ENCODE data around the gene TNPO1. TPM values are rescaled to one million over a fixed set of nuclear protein-coding genes. Genes with fewer than 3 reads are reported as not detected.

Gene TNPO1
- total and polyA plus RNA-seq, 10 of the 15 experiments (the other 5 are each of a cell fraction or from before 2014, with no cell fraction given), result 18.1 to 123 (median 79.2) TPM

- intact Hi-C loops (cut with micrococcal nuclease; ENCODE audit: unreplicated experiment), result no loop called here
- ChIA-PET CTCF (interaction anchor here (0.8 to 1.3 kb wide), 2 partner anchors 10 to 11 kb away, joined by 3 to 4 read pairs; no protein-coding TSS in a partner anchor), SMC1A (ENCODE audit: uncharacterized antibody, unreplicated experiment) (interaction anchor here (0.7 kb wide), 1 partner anchor 88 kb away, joined by 3 read pairs; no protein-coding TSS in a partner anchor), POLR2A (no interaction called here), RAD21 (ENCODE audit: unreplicated experiment) (no interaction called here)
- ATAC-seq (no peak), FAIRE-seq (no peak), DNase-seq (ENCODE audit: low read depth, low spot score) (no peak)
- no peak for TF ChIP-seq CBFB (IDR thresholded peaks at IDR 0.05; ENCODE audit: low read depth)
- TF ChIP-seq RUNX3 (IDR thresholded peaks at IDR 0.05; ENCODE audit: low read length), result no peak
- TF ChIP-seq TCF12 (IDR thresholded peaks at IDR 0.05; ENCODE audit: low read depth, low read length), result no peak
- TF ChIP-seq MXI1 (IDR thresholded peaks at IDR 0.05; ENCODE audit: low read depth, low read length), result no peak
- TF ChIP-seq BRCA1 (IDR thresholded peaks at IDR 0.05; ENCODE audit: low read depth, low read length), result no peak
- no peak for TF ChIP-seq ETV6 (conservative IDR thresholded peaks at IDR 0.05 in 1 of 2, IDR thresholded peaks at IDR 0.05 in 1 of 2; ENCODE audit: borderline replicate concordance in 1 of 2, low read depth in 1 of 2)
- no peak for TF ChIP-seq KLF5 (IDR thresholded peaks at IDR 0.05; ENCODE audit: partially characterized antibody)
- no peak for TF ChIP-seq SMAD5 (IDR thresholded peaks at IDR 0.05; ENCODE audit: low read depth)
- TF ChIP-seq CREB1 (IDR thresholded peaks at IDR 0.05; ENCODE audit: low read depth), result no peak
- no peak for TF ChIP-seq TCF3 (IDR thresholded peaks at IDR 0.05; ENCODE audit: borderline replicate concordance, insufficient read depth, low read depth, low read length)
- no peak for TF ChIP-seq IKZF1 (conservative IDR thresholded peaks at IDR 0.05)
- no peak for TF ChIP-seq BMI1 (IDR thresholded peaks at IDR 0.05; ENCODE audit: borderline replicate concordance)
- no peak for TF ChIP-seq TARDBP (IDR thresholded peaks at IDR 0.05; ENCODE audit: borderline replicate concordance)
- no peak for TF ChIP-seq WRNIP1 (IDR thresholded peaks at IDR 0.05; ENCODE audit: borderline replicate concordance, low read depth, low read length)
- no TSS peak for BruUV-seq (replicated peaks)
- Histone ChIP-seq H3K36me3 (ENCODE audit: control insufficient read depth in 2 of 2, insufficient read depth in 2 of 2, low read length in 1 of 2) (no peaks in the 10 kb centered on the region), H3K27me3 (replicated peaks in 1 of 2; ENCODE audit: control insufficient read depth in 2 of 2, insufficient read depth in 2 of 2, low read length in 1 of 2) (no peaks in the 10 kb centered on the region; a peak in 1 of 4 replicates), H3K79me2 (ENCODE audit: control insufficient read depth, insufficient read depth, low read length) (no peaks in the 10 kb centered on the region), H3K27ac (ENCODE audit: control insufficient read depth, insufficient read depth) (no peak overlapping the region), H3K9me3 (replicated peaks; ENCODE audit: control insufficient read depth, insufficient read depth, low read length) (no peaks in the 10 kb centered on the region), H3K9ac (ENCODE audit: control insufficient read depth, insufficient read depth, low read length) (no peak overlapping the region), H3K4me2 (ENCODE audit: control insufficient read depth, insufficient read depth) (no peak overlapping the region), H3K4me3 (no peak overlapping the region), H2AFZ (ENCODE audit: control insufficient read depth, low read depth, low read length) (no peak overlapping the region), H4K20me1 (ENCODE audit: control insufficient read depth, insufficient read depth) (no peaks in the 10 kb centered on the region), H3K4me1 (ENCODE audit: control insufficient read depth, insufficient read depth, low read length) (no peaks in the 10 kb centered on the region)
- in situ Hi-C loops (cut with MboI), result no loop called here
- WGBS (ENCODE audit: insufficient coverage, insufficient replicate concordance, low lambda C conversion rate, missing lambda C conversion rate), result 67% methylated on average over 7 of the region's 7 CpGs
These were observed 49.0 kb upstream of the TNPO1 start for GRCh38 chr5:72767289-72768010.

All from GM12878 (cell line).